ENCODE measurements around the gene PLCG1. TPM values are rescaled to one million over a fixed set of nuclear protein-coding genes. Genes with fewer than 3 reads are reported as not detected.

Gene PLCG1
- total RNA-seq, 1 donor from 2014 or later = 66.3 TPM

- H3K27ac ChIP-seq (ENCODE audit: low read depth, low read length) = no peak overlapping the region
- peaks cover 16 to 33% (median 27%) of the 10 kb centered on the region in 3 donors for H3K4me1 ChIP-seq (ENCODE audit: control insufficient read depth in 3 of 3, insufficient read depth in 3 of 3, low read length in 3 of 3)
- no peak overlapping the region for H3K4me3 ChIP-seq (ENCODE audit: low read length in 3 of 3)
Observed at GRCh38 chr20:41135187-41135887, 2.0 kb upstream of the PLCG1 start.

GRCh38 chr20:41135888-41136679 is 1.3 kb upstream of the PLCG1 start:
- Histone ChIP-seq H3K27ac (ENCODE audit: low read depth, low read length) (peak overlapping the region; percentile 87), H3K4me3 (ENCODE audit: low read length in 3 of 3) (peak overlapping the region; percentile 75 to 87 (median 77)), H3K4me1 (ENCODE audit: control insufficient read depth in 3 of 3, insufficient read depth in 3 of 3, low read length in 3 of 3) (peaks cover 24 to 41% (median 34%) of the 10 kb centered on the region in 3 donors), H3K36me3 (ENCODE audit: control insufficient read depth in 3 of 3, insufficient read depth in 3 of 3, low read length in 3 of 3) (no peaks in the 10 kb centered on the region), H3K9ac (ENCODE audit: low read depth in 1 of 3, low read length in 3 of 3) (peak overlapping the region; percentile 53 to 94 (median 73)), H3K27me3 (ENCODE audit: control insufficient read depth in 3 of 3, insufficient read depth in 3 of 3, low read length in 3 of 3) (no peaks in the 10 kb centered on the region), H3K9me3 (ENCODE audit: control insufficient read depth in 3 of 3, low read length in 3 of 3) (no peaks in the 10 kb centered on the region)

More at GRCh38 chr20:41135187-41135887, 2.0 kb upstream of the PLCG1 start:
- no peaks in the 10 kb centered on the region for H3K9me3 ChIP-seq (ENCODE audit: control insufficient read depth in 3 of 3, low read length in 3 of 3)
- no peaks in the 10 kb centered on the region for H3K27me3 ChIP-seq (ENCODE audit: control insufficient read depth in 3 of 3, insufficient read depth in 3 of 3, low read length in 3 of 3)
- no peak overlapping the region for H3K9ac ChIP-seq (ENCODE audit: low read depth in 1 of 3, low read length in 3 of 3)
- H3K36me3 ChIP-seq (ENCODE audit: control insufficient read depth in 3 of 3, insufficient read depth in 3 of 3, low read length in 3 of 3) = no peaks in the 10 kb centered on the region

GRCh38 chr20:41137614-41138474 is 501 bp downstream of the PLCG1 start:
- Histone ChIP-seq H3K9ac (ENCODE audit: low read depth in 1 of 3, low read length in 3 of 3) (peak overlapping the region; percentile 77 to 94 (median 81)), H3K4me3 (ENCODE audit: low read length in 3 of 3) (peak overlapping the region; percentile 69 to 87 (median 75)), H3K9me3 (ENCODE audit: control insufficient read depth in 3 of 3, low read length in 3 of 3) (no peaks in the 10 kb centered on the region), H3K27ac (ENCODE audit: low read depth, low read length) (peak overlapping the region; percentile 78), H3K36me3 (ENCODE audit: control insufficient read depth in 3 of 3, insufficient read depth in 3 of 3, low read length in 3 of 3) (no peaks in the 10 kb centered on the region), H3K27me3 (ENCODE audit: control insufficient read depth in 3 of 3, insufficient read depth in 3 of 3, low read length in 3 of 3) (no peaks in the 10 kb centered on the region), H3K4me1 (ENCODE audit: control insufficient read depth in 3 of 3, insufficient read depth in 3 of 3, low read length in 3 of 3) (peaks cover 39 to 58% (median 50%) of the 10 kb centered on the region in 3 donors)

GRCh38 chr20:41138475-41139226 is 1.3 kb downstream of the PLCG1 start:
- H3K36me3 ChIP-seq (ENCODE audit: control insufficient read depth in 3 of 3, insufficient read depth in 3 of 3, low read length in 3 of 3) = no peaks in the 10 kb centered on the region
- H3K4me3 ChIP-seq (ENCODE audit: low read length in 3 of 3) = peak overlapping the region; percentile 69 to 87 (median 75)
- H3K4me1 ChIP-seq (ENCODE audit: control insufficient read depth in 3 of 3, insufficient read depth in 3 of 3, low read length in 3 of 3) = peaks cover 43 to 65% (median 56%) of the 10 kb centered on the region in 3 donors
- H3K9ac ChIP-seq (ENCODE audit: low read depth in 1 of 3, low read length in 3 of 3) = peak overlapping the region; percentile 77 to 94 (median 81)
- no peaks in the 10 kb centered on the region for H3K9me3 ChIP-seq (ENCODE audit: control insufficient read depth in 3 of 3, low read length in 3 of 3)
- peak overlapping the region; percentile 78 for H3K27ac ChIP-seq (ENCODE audit: low read depth, low read length)
- H3K27me3 ChIP-seq (ENCODE audit: control insufficient read depth in 3 of 3, insufficient read depth in 3 of 3, low read length in 3 of 3) = no peaks in the 10 kb centered on the region

- Histone ChIP-seq H3K4me3 (ENCODE audit: low read length in 3 of 3) (peak overlapping the region; percentile 69 to 87 (median 75)), H3K36me3 (ENCODE audit: control insufficient read depth in 3 of 3, insufficient read depth in 3 of 3, low read length in 3 of 3) (no peaks in the 10 kb centered on the region), H3K9me3 (ENCODE audit: control insufficient read depth in 3 of 3, low read length in 3 of 3) (no peaks in the 10 kb centered on the region), H3K4me1 (ENCODE audit: control insufficient read depth in 3 of 3, insufficient read depth in 3 of 3, low read length in 3 of 3) (peaks cover 50 to 71% (median 58%) of the 10 kb centered on the region in 3 donors), H3K27ac (ENCODE audit: low read depth, low read length) (peak overlapping the region; percentile 78), H3K27me3 (ENCODE audit: control insufficient read depth in 3 of 3, insufficient read depth in 3 of 3, low read length in 3 of 3) (no peaks in the 10 kb centered on the region), H3K9ac (ENCODE audit: low read depth in 1 of 3, low read length in 3 of 3) (peak overlapping the region; percentile 49 to 94 (median 81))
Observed at GRCh38 chr20:41139227-41140093, 2.1 kb downstream of the PLCG1 start.

- Histone ChIP-seq H3K27ac (ENCODE audit: low read depth, low read length) (peak overlapping the region; percentile 64), H3K27me3 (ENCODE audit: control insufficient read depth in 3 of 3, insufficient read depth in 3 of 3, low read length in 3 of 3) (no peaks in the 10 kb centered on the region), H3K4me3 (ENCODE audit: low read length in 3 of 3) (peak overlapping the region in 2 of 3 donors; percentile 1 to 13), H3K9me3 (ENCODE audit: control insufficient read depth in 3 of 3, low read length in 3 of 3) (no peaks in the 10 kb centered on the region), H3K9ac (ENCODE audit: low read depth in 1 of 3, low read length in 3 of 3) (peak overlapping the region; percentile 5 to 94 (median 26)), H3K36me3 (ENCODE audit: control insufficient read depth in 3 of 3, insufficient read depth in 3 of 3, low read length in 3 of 3) (no peaks in the 10 kb centered on the region), H3K4me1 (ENCODE audit: control insufficient read depth in 3 of 3, insufficient read depth in 3 of 3, low read length in 3 of 3) (peaks cover 56 to 79% (median 69%) of the 10 kb centered on the region in 3 donors)
Observed at GRCh38 chr20:41140226-41141133, 3.1 kb downstream of the PLCG1 start.

GRCh38 chr20:41141153-41141815 is 3.9 kb downstream of the PLCG1 start:
- H3K36me3 ChIP-seq (ENCODE audit: control insufficient read depth in 3 of 3, insufficient read depth in 3 of 3, low read length in 3 of 3) = no peaks in the 10 kb centered on the region
- H3K4me1 ChIP-seq (ENCODE audit: control insufficient read depth in 3 of 3, insufficient read depth in 3 of 3, low read length in 3 of 3) = peaks cover 63 to 80% (median 73%) of the 10 kb centered on the region in 3 donors
- no peaks in the 10 kb centered on the region for H3K27me3 ChIP-seq (ENCODE audit: control insufficient read depth in 3 of 3, insufficient read depth in 3 of 3, low read length in 3 of 3)
- H3K9ac ChIP-seq (ENCODE audit: low read depth in 1 of 3, low read length in 3 of 3) = peak overlapping the region in 2 of 3 donors; percentile 3 to 26
- H3K4me3 ChIP-seq (ENCODE audit: low read length in 3 of 3) = peak overlapping the region in 1 of 3 donors; percentile 13
- peak overlapping the region; percentile 64 for H3K27ac ChIP-seq (ENCODE audit: low read depth, low read length)
- no peaks in the 10 kb centered on the region for H3K9me3 ChIP-seq (ENCODE audit: control insufficient read depth in 3 of 3, low read length in 3 of 3)
